ENCODE measurements around the gene KRT81.
A peak's percentile ranks its signal among the peaks of the same experiment; 100 is the strongest.

The KRT81 gene

GRCh38 chr12:52291267-52291935 is at the start of gene KRT81:
Gene KRT81 (minus strand): TSS chr12:52291534. CDS start chr12:52291465, 69 bp downstream.
- no peak for DNase-seq

- no peak for DNase-seq
These were observed 47.1 kb upstream of the KRT81 start for GRCh38 chr12:52338241-52338960.

- no peak for DNase-seq
These were observed 45.7 kb upstream of the KRT81 start for GRCh38 chr12:52337054-52337453.

- DNase-seq, result no peak
These were observed 45.3 kb upstream of the KRT81 start for GRCh38 chr12:52336641-52337040.

GRCh38 chr12:52335598-52336262 is 44.4 kb upstream of the KRT81 start:
- no peak for DNase-seq

- DNase-seq, result no peak
These were observed 42.9 kb upstream of the KRT81 start for GRCh38 chr12:52334185-52334584.

- no peak for DNase-seq
These were observed 42.0 kb upstream of the KRT81 start for GRCh38 chr12:52333321-52333720.

- DNase-seq, result no peak
These were observed 41.0 kb upstream of the KRT81 start for GRCh38 chr12:52332381-52332780.

GRCh38 chr12:52331833-52332232 is 40.5 kb upstream of the KRT81 start:
- DNase-seq, result no peak

GRCh38 chr12:52331039-52331438 is 39.7 kb upstream of the KRT81 start:
- no peak for DNase-seq

- DNase-seq, result no peak
These were observed 36.6 kb upstream of the KRT81 start for GRCh38 chr12:52327830-52328500.

GRCh38 chr12:52327052-52327829 is 35.9 kb upstream of the KRT81 start:
- peak; percentile 83 for DNase-seq

GRCh38 chr12:52324153-52324444 is 32.8 kb upstream of the KRT81 start:
- no peak for DNase-seq

- DNase-seq, result no peak
These were observed 32.2 kb upstream of the KRT81 start for GRCh38 chr12:52323416-52324152.

- no peak for DNase-seq
These were observed 31.7 kb upstream of the KRT81 start for GRCh38 chr12:52323001-52323400.

- no peak for DNase-seq
These were observed 30.7 kb upstream of the KRT81 start for GRCh38 chr12:52322069-52322468.

- DNase-seq, result no peak
These were observed 30.1 kb upstream of the KRT81 start for GRCh38 chr12:52321418-52321817.

GRCh38 chr12:52320784-52321400 is 29.6 kb upstream of the KRT81 start, which contains the start of gene KRT83:
Gene KRT83 (minus strand): TSS chr12:52321398. CDS start chr12:52321335, 63 bp downstream.
- no peak for DNase-seq

GRCh38 chr12:52319097-52319496 is 27.8 kb upstream of the KRT81 start:
- no peak for DNase-seq

GRCh38 chr12:52318241-52318990 is 27.1 kb upstream of the KRT81 start:
- DNase-seq, result no peak

Data from CD4-positive, alpha-beta T cell treated with Interleukin-21 for 1 hour (primary cell).